HG03103 (cell line): Measurements from ENCODE around the gene LAMA4.
A peak's percentile ranks its signal among the peaks of the same experiment; 100 is the strongest.

Experiments used
- ATAC-seq: cut with Tn5 transposase; IDR thresholded peaks from one replicate; pipeline ENCODE4 v1.9.1; 2021; ENCODE audit warnings: low read depth; ENCODE audit not compliant: unreplicated experiment

LAMA4 gene

GRCh38 chr6:112195166-112195565 lies 59.2 kb downstream of the LAMA4 start:
- no peak for ATAC-seq

- no peak for ATAC-seq
Measured at GRCh38 chr6:112194511-112194910, 59.9 kb downstream of the LAMA4 start.

GRCh38 chr6:112193535-112194051 lies 60.8 kb downstream of the LAMA4 start:
- no peak for ATAC-seq

GRCh38 chr6:112193117-112193516 lies 61.2 kb downstream of the LAMA4 start:
- ATAC-seq, result no peak

GRCh38 chr6:112191509-112192020 lies 62.8 kb downstream of the LAMA4 start:
- no peak for ATAC-seq

DNA sequence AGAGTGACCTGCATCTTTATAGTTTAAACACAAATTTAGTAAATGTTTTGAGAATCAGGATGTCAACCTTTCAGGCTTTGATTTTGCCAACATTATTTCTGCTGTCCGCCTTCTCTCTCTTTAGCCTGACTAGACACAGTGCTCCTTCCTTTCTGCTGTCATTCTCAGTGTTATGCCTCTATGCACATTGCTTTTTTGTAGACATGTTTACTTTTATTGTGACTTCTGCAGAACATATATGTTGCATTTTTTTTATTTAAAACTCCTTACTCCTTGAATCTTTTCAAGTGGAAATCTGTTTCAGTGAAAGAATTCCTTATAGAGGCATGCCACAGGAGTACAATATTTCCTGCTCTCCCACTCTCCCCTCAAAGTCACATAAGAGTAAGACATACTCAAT lies 64.2 kb downstream of the LAMA4 start:
- ATAC-seq, result no peak

- no peak for ATAC-seq
Measured at GRCh38 chr6:112189494-112189893, 64.9 kb downstream of the LAMA4 start.

DNA sequence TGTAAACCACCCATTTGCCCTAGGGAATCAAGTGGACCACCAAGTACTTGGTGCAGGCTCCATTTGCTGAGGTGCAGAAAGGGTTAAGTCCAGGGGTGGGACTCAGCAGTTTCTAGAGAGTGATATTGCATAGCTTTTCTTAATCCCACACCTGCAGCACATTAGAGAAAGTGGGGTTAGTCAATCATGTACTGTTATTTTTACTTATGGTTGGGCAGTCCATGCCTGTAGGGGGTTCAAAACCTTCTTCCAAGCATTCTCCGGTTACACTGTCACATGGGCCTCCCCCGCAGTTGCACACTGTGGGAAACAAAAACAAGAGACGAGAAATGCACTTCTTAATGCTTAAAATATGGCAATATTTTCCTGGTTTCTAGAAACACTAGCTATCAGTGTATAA lies 65.5 kb downstream of the LAMA4 start:
- ATAC-seq, result no peak

- no peak for ATAC-seq
Measured at GRCh38 chr6:112187736-112188135, 66.6 kb downstream of the LAMA4 start.

GRCh38 chr6:112184951-112185350 lies 69.4 kb downstream of the LAMA4 start:
- no peak for ATAC-seq

DNA sequence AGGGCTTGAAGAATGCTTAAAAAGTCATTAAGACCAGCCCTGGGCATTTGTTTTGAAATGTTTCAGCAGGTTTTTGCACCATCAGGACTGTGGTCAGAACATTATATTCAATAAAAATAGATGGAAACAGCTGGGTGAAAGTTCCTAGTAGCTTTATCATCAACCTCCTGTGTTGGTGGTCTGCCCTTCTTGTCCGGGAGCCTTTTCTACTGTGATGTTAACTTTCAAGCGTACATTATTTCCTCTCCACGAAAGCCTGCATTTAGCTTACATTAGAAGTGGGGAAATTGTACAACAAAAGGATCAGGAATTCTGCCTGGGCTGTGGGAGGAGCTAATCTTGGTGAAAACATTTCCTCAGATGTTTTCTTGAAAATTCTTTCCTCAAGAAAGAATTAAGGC lies 71.1 kb downstream of the LAMA4 start:
- no peak for ATAC-seq

DNA sequence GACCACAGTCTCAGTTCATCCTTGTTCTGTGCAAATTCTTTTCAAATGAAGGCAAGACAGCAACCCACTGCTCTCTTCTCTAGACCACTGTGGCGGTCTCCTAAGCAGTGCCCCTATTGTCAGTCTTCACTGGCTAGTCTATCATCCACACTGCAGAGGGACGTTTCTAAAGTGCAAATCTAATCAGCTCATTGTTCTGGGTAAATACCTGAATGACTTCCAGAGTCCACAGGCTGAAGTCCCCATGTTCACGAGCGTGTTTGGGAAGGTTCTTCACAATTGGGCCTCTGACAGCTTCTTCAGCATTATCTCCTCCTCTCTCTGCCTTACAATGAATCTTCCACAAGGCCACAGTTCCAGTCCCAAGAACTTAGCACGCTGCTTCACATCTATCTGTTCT lies 73.2 kb downstream of the LAMA4 start:
- ATAC-seq, result no peak

DNA sequence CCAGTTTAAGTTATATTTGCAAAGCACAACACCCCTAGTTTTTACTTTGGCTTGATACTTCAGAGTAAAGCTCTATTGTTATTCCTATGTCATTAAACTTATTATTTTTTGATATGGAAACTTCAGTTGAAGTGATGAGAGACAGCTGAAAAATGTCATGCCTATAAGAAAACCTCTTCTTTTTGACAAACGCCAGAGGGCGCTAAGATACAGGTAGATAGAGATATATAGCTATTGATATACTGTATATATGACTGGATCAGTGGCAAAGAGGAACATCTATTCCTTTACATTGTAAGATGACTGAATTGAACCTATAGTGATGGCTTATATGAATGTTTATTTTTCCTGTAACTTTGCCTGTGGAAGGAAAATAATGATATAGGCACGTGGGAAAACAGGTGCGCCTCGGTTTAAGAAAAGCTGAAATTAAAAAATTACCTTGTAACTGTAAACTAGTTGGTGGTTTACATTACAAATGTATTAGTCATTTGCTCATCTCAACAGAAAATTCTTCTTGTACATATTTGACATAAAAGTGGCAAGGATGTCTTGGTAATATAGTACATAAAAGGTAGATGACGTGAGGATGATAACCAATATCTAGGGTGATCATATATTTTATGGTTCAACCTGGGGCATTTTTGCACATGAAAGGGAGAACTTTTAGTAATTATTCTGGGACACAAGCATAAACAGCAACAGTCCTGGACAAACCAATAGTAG lies 74.1 kb downstream of the LAMA4 start:
- ATAC-seq, result peak; percentile 71

DNA sequence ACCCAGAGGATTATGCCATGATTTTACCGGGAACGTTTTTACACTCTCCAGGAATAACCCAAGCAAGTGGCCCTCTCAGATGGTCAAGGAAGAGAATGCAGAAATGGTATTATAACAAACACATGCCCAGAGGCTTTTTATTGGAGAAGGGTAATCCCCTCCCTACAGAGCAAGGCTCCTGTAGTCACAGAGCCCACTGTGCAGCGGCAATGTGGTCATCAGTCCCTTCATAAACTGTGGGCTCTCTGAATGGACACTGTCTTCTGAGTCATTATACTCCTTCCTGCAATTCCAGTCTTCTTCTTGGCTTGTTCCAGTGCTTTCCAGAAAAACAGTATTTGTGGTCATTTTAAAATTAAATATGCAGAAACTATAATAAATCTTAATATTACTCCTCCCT lies 74.7 kb downstream of the LAMA4 start:
- ATAC-seq, result no peak

DNA sequence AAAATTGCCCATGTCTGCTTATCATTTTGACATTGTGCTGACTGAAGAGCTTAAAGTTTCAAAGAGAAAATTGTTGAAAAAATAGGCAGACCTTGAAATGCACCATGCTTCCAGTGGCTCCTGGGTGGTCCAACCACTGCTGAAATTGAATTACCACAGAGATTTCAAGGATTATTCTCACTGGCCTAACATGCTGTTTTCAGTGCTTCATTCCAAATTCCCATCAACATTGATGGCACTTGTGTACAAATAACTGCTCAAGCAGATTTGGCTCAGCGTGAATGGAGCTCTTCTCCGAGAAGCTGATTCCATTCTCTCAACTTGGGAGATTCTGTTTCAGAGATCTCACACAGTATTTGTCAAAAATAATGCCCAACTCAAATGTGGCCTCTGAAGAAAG lies 75.5 kb downstream of the LAMA4 start:
- ATAC-seq, result no peak

- ATAC-seq, result no peak
Measured at GRCh38 chr6:112177092-112177491, 77.3 kb downstream of the LAMA4 start.

GRCh38 chr6:112176175-112176574 lies 78.2 kb downstream of the LAMA4 start:
- no peak for ATAC-seq

DNA sequence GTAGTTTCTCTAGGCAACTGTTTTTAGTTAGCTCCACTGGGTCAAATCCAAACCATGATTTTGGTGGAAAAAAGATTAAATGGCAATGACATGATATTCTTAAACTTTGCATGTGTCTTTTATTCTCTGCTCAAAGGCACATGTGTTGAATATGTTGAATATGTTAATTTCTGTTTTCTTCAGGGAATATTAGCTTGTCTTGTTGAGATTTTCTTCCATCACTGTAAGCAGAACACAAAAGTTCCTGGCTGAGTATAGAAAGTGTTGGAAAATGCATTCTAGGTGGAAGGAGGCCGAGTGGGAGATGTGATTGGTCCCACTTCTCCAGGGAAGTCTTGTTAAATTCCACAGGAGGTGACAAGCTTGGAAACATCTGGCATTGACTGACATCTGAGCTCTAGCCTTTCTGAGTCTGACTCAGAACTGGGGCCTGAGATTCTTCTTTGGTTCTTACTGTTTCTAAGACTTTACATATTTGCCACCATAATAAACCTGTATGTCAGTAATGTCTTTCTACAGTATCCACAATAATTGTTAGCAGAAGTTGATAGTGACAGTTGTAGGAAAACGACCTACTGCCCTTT lies 81.1 kb downstream of the LAMA4 start:
- no peak for ATAC-seq

DNA sequence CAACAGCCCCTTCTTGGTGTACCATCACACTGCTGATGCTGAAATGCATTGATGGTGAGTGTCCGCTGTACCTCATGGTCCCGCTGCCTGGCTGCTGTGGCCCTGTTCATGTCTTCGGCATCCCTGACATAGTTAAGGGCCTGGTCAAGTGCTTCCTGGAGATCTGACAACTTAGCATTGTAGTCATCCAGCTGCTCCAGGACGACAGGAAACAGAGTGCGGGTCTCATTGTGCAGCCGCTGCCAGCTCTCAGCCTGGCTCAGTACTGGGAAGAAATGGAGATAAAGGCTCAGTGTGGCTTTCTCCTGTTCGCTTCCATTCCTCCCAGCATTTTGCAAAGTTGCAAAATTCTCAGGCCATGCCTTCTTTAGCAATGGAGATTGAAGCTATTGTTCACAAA lies 81.8 kb downstream of the LAMA4 start:
- no peak for ATAC-seq

GRCh38 chr6:112169541-112169940 lies 84.8 kb downstream of the LAMA4 start:
- no peak for ATAC-seq

DNA sequence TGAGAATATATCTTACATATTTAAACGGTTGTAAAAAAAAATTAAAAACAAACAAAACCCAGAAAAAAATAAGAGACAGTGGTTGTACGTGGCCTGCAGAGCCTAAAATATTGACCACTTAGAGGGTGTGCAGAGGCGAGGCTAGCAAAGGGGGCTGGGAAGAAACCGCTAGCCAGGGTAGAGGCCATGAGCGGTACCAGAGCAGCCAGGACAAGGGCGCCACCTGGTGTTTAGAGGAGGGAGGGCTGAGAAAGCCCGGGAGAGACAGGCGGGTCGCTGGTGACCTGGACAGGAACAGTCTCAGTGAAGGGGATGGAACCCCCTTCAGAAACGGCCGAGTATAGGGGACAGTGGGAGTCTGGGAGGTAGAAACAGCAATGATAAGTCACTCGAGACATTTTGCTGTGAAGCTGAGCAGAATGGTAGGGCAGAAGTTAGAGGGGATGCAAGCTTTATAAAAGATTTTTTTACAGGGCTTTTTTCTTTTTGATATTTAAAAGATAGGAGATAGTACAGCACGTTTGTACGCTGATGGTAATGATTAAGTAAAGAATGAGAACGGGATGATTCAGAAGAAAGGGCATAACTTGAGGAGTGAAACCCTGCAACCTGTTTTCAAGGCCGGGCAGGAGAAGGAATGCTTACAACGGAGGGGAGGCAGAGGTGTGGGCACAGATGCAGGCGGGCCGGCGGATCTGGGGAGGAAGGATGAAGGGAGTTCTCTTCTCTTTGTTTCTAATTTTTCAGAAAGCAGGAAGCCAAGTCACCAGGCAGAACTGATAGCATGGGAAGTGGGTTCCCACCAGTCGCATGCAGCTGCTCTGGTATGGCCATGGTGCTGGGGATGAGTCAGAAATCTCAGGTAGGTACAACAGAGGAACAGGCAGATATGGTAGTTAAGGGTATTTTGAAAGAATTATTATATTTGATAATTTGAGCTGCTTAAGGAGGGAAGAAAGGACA lies 90.8 kb downstream of the LAMA4 start:
- ATAC-seq, result peak; percentile 97
